GM19035 (cell line): ENCODE results near the gene EML2.

Experiments used
- ATAC-seq: cut with Tn5 transposase; IDR thresholded peaks from one replicate; pipeline ENCODE4 v1.9.1; 2021; ENCODE audit not compliant: unreplicated experiment

Gene EML2

DNA sequence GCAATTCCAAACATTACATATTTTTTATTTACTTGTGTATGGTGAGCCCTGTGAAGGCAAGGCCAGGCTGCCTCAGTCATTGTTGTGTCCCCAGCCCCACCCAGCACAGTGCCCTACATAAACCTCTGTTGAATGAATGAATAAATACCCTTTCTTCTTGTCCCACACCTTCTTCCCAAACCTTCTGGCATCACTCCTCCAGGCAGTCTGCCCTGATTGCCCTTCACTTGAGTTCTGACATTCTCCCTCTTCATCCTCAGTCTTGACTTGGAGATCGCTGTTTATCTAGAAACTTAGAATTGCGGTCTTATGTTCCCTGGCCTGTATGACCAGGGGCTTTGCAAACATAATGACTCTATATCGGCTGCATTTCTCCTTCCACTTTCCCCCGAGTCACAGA is 49.4 kb downstream of the EML2 start:
- ATAC-seq, result no peak

DNA sequence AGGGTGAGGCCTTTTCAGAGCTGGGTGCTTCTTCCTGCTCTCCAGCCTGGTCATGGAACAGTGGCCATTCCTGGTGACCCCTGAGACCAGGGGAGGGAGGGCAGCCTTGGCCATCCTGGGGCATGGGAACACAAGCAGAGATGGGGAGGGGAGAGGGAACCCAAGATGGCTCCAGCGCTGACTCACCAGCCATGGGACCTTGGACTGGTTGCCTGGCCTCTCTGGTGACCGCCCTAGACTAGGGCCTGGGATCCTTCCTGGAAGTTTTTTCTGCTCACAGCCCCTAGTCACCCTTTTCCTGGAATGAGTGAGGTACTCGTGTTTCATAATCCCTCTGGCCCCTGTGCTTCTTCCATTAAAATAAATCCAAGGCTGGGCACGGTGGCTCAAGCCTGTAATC is 51.3 kb downstream of the EML2 start:
- no peak for ATAC-seq

DNA sequence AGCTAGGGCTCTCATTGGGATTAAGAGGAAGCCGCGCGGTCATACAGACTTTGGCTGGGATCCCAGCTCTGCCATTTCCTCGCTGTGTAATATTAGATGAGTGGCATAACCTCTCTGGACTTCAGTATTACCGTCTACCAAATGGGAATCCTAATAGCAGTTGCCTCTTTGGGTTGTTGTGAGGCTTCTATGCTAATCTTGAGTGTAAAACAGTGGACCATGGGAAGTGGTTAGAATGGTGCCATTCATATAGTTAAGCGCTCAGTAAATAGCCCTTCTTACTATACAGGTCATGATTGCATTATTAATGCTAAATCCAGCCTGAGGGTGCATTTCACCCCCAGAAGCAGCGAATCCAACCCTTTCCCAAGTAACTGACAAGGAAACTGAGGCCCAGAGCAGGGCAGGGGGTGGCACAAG is 54.0 kb downstream of the EML2 start:
- no peak for ATAC-seq

DNA sequence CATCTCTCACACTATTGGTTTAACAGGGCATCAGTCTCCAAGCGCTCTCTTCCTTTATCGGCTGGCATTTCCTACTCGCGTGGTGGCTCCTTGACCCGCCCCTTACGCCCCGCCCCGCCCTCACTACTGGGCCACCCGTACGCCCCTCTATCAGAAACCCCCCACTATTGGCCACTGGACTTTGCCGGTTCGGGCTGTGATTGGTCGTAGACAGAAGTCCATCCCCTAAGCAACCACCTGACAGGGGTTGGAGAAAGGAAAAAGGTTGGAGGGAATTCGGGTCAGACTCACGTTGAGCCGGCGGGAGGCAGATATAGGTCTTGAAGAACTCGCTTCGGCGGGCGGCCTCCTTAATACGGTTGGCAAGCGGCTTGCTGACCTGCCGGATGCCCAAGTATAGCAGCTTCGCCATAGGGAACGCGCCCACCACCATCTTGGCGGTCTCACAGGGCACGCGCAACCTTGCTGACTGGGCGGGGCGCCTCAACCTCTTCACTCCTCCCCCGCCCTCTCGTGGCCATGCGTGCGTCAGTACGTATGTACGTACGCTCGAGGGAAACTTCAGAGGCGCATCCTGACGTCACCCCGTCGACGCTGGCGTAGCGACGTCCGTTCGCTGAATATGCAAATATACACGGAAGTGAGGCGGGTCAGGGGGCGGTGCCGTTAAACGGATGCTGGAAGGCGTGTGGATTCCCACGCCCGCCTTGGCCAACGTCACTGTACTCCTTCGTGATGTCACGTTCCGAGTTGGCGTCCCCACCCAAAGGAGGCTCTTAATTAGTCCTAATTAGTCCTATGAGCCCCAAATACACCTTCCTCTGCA is 54.7 kb downstream of the EML2 start, which contains the start of gene OPA3:
OPA3 (minus strand) TSS at position 471 of the 826 bp plus-strand sequence; CDS start at position 433, 38 bp downstream.
- ATAC-seq, result peak; percentile 92

DNA sequence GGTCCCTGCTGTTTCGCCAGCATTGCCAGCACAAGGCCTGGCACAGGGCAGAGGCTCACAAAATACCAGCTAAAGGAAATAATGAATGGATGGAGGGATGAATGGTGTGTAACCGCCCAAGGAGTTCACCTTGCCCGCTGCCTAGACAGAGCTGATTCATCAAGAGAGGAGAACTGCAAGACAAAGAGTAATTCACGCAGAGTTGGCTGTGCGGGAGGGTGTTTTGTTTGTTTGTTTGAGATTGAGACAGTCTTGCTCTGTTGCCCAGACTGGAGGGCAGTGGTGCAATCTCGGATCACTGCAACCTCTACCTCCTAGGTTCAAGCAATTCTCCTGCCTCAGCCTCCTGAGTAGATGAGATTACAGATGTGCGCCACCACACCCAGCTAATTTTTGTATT is 57.6 kb downstream of the EML2 start:
- ATAC-seq, result no peak

DNA sequence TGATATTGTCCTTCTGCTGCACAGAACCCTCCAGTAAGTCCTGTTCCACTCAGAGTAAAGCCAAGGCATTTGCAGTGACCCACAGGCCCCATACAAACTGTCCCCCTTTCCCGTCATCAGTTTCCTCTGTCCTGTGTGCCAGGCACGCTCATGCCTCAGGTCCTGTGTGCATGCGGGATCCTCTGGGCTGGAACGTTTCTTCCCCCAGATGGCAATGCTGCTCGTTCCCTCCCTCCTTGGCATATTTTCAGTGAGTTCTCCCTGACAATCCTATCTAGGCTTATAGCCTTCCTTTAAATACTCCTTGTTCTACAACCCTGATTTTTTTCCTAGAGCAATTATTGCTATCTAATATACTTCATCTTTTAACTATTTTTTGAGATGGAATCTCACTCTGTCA is 60.3 kb downstream of the EML2 start:
- no peak for ATAC-seq

DNA sequence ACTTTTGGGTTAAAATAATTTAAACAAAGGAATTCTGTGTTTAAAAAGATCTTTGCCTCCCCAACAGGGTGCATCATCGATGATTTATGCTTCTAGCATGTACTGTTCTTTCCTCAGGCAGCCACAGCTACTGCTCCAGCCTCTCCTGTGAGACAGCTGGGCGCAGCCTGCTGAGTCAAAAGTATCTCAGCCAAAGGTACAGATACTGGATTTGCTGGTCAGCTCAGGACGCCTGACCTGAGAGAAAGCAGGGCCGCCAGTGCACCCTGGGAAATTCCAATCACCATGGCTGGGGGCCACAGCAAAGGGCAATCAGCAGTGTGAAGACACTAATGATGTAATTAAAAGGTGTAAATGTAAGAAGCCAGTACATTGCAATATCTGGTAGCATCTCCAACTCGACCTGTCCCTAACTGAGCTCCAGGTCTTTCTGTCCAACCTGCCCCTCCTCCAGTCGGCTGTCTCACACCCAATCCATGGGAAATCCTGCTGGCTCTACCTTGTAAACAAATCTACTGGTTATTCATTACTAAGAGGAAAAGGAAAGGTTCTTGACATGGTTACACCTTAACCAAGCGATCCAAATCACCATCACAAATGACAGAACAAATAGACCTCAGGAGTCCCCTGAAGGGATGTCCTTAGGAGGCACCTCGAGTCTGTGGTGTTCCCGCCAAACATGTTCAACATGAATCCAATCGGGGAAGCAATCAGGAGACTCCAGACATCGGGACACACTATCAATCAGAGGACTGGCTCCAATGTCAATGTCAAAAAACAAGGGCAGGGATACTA is 61.9 kb downstream of the EML2 start:
- no peak for ATAC-seq

DNA sequence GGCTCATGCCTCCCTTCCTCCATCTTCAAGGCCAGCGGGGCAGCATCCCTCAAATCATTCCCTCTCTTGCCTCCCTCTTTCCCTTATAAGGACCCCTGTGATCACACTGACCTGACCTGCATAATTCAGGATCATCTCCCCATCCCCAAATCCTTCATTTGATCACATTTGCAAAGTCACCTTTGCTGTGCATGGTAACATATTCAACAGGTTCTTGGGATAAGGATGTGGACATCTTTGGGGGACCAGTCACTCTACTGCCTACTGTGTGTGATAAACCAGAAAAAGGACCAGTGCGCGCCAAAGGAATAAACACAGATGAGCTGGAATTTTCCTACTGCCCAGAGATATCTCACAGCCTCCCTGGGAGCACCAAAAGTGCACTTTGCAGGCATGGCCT is 62.5 kb downstream of the EML2 start:
- no peak for ATAC-seq

DNA sequence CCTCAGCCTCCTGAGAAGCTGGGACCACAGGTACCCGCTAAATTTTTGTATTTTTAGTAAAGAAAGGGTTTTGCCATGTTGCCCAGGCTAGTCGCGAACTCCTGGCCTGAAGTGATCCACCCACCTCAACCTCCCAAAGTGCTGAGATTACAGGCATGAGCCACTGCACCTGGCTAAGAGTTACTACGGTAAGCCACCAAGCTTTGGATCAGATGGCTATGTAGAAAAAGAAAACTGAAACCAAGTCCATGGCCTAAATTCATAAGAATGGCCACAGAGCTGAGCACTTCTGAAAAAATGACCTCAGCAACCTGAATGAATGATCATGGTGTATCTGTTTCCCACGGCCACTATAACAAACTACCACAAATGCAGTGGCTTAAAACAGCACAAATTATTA is 64.0 kb downstream of the EML2 start:
- ATAC-seq, result no peak

DNA sequence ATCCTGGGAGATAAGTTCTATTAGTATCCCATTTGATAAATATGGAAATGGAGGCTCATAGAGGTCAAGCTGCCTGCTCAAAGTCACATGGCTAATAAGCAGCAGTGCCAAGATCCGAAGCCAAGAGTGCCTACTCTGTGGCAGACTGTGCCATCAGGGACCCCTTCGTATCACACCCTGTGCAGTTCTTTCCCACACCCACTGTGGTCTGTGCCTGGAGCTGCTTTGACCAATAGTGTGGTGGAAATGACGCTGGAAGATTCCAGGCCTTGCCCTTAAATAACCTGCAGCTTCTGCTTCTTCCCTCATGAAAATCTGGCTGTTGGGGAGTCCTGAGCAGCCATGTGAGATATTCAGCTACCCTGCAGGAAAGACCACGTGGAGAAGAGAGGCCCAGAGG is 64.7 kb downstream of the EML2 start:
- no peak for ATAC-seq

DNA sequence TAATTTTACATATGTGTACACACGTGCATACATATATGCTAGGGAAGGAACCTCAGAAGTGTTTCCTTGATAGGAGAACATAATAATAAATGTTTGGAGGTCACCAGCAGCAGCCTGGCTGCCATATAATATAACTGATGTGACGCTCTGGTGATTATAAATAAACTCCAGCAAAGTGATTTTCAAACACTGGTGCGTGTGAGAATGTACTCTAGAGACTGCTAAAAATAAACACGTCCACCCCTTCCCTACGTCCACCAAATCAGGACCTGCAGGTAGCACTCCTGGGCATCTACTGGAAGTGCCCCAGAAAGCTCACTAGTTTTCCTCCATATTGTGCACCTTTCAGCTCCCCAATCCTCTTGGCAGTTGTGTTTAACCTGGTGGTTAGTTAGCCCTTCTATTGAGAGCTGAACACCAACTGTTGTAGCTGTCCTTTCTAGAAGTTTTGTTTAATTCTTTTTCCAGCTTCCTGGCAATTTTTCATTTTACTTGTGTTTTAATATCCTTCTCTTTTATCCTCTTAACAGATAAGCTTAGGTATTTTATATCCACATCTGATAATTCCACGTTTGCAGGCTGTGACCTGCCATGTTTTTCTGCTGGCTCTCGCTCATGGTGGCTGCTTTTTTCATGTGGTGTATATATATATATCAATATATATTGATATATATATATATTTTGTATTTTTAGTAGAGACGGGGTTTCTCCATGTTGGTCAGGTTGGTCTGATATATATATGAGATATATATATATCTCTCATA is 67.6 kb downstream of the EML2 start:
- ATAC-seq, result no peak

DNA sequence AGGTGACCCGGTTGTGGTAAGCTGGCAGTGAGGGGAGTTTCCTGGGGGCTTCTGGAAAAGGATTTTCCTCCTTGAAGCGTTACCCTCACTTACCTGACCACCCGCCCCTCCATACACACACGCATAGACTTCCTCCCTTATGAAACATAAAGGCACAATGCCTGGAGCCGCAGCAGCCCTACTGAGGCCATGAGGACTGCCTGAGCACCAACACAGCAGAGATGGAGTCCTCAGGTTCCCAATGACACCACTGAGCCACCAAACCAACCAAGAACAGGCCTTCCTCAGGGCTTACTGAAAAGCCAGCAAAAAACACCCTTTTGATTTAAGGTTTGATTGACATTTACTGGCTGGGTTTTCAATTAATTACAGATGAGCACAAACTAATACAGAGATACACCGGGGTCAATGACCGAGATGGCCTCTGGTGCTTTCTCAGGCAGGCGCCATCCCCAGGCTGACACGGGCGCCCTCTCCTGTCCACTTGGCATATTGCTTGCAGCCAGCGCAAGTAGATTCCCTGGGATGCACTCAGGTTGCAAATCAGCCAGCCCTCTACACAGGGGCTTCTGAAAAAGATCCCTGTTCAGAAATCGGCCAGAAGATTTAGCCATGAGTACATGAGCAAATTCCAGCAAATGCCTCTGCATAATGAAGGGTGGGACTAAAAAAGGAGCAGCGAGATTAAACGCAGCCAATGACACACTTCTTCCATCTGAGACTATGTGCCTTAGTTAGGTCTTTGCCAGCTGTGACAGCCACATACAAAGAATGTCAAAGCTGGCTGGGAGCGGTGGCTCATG is 69.4 kb downstream of the EML2 start:
- no peak for ATAC-seq

DNA sequence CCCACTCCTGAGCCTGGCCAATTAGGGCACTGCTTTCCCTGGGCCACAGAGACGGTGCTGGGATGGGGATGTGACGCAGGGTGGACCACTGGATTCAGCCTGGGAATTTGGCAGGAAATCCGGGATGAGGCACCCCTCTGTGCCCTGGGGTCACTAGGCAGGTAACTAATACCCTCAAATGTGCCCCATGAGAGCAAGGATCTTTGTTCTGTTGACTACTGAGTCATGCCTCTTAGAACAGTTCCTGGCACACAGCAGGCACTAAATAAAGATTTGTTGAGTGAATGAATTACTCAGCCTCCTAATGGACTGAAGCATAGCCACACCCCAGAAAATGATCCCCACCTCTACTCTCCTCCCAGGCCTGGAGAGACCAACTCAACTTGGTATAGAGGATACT is 70.5 kb downstream of the EML2 start:
- no peak for ATAC-seq

DNA sequence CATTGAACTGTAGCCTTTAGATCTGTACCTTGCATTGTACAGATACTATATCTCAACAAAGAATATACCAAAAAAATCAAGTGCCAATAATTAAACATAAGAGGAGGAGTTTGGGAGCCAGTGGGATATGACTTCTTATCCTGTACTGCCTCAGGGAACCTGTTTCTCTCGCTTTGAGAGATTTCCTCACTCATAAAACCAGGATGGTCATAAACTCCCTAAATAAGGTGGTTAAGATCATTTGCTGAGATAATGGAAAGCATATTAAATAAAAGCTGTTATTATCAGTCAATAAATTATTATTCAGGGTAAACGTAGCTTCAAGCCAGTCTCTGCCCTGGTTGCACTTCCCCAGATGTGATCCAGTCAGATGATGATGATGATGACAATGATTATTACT is 71.6 kb downstream of the EML2 start:
- no peak for ATAC-seq

DNA sequence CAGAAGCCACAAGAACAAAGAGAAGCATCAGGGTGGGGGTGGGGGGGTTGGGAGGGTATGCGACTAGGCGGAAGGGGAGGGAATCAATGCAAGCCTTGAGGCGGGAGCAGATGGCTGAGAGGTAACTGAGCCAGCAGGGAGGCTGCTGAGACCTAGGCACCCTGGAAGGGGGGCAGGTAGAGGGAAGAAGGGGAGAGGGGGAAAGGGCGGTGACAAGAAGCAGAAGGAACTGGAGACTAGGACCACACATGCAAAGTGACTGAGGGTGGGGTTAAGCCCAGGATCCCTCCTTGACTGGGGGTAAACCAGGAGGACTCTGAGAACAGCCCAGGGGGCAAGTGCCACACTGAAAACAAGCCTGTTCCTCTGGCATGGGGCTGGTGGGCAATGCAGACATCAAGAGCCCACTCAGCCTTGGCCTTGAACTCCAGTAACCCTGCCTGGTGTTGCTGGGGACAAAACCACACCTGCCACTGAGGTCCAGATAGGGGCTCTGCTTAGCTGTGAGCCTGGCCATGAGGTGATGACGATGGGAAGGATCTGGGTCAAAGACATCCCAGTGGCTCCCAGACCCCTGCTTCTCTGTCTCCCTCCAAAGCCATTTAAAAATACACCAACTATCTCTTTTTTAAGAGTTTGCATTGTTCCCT is 74.9 kb downstream of the EML2 start:
- ATAC-seq, result no peak

DNA sequence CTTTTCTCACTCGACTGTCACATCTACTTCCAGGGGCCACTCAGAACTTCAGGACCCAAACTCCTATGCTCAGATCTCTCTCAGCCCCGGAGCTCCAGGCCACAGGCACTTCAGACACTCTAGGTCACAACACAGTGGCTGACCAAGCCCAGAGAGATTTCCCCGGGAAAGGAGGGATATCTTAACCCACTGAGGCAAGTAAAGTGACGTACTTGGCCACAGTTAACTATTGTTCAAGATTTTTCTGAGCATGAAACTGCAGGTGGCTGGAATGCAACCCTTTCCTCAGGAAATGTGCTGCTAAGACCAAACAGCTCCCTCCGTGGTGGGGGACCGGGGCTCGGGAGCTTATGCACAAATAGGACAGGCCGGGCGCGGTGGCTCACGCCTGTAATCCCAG is 78.5 kb downstream of the EML2 start:
- ATAC-seq, result no peak

DNA sequence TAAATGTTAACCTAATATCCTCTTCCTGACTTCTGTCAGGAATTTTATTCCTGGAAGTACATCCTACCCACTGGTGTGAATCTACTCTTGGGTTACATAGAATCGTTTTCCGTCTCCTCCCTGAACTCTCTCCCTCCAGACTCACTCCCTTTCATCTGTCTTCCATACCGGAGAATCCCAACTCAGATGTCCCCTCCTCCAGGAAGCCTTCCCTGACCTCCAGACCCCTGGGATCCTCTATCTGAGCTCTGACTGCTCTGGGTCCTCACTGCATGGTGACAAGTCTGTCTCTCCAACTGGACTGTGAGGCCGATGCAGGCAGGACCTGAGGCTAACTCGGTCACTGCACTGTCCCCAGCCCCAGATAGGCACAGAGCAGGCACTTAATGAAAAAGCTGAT is 79.2 kb downstream of the EML2 start:
- no peak for ATAC-seq
